A673 (cell line): ENCODE data around the gene RGR. TPM values are rescaled to one million over a fixed set of nuclear protein-coding genes. Genes with fewer than 3 reads are reported as not detected.
"Not testable (repeated sequence)": the region's sequence is repeated elsewhere in the genome, so short reads cannot be mapped to it uniquely, and the experiment has no call there.

ENCODE experiments used
- BruUV-seq: library from RNA; stranded (reverse); fragments of 400-500 nt; replicated peaks from 2 replicates; lab custom pipeline; 2021; lab: Mats Ljungman, UMichigan
- CTCF ChIA-PET: fragments of 300-600 bp; sonication (Branson Sonifier 250); formaldehyde crosslinking; loops from one replicate; lab custom pipeline; 2022; ENCODE audit warnings: antibody characterized with exemption; lab: Charles Lee
- POLR2A ChIA-PET: fragments of 300-600 bp; sonication (Branson Sonifier 250); formaldehyde crosslinking; loops from one replicate; lab custom pipeline; 2022; ENCODE audit warnings: antibody characterized with exemption; ENCODE audit not compliant: low non-redundant PET; lab: Charles Lee
- DNase-seq: peaks from one replicate; pipeline ENCODE4 v3.0.0-alpha.2; 2015; ENCODE audit warnings: low spot score
- H3K27ac ChIP-seq: fragments of 200-600 bp; sonication (generic); 2 replicates; pipeline ENCODE4 v1.5.1; 2016; ENCODE audit warnings: mixed run types, low read depth, mild to moderate bottlenecking, mixed read lengths, antibody characterized with exemption, low read length; ENCODE audit not compliant: poor library complexity, severe bottlenecking
- H3K27me3 ChIP-seq: fragments of 200-600 bp; sonication (generic); replicated peaks from 2 replicates; pipeline ENCODE4 v1.6.1; 2017; ENCODE audit warnings: mixed run types, low read depth, mild to moderate bottlenecking, mixed read lengths, antibody characterized with exemption, low read length; ENCODE audit not compliant: insufficient read depth, poor library complexity
- H3K36me3 ChIP-seq: fragments of 200-600 bp; sonication (generic); 2 replicates; pipeline ENCODE4 v1.6.1; 2016; ENCODE audit warnings: mixed run types, mild to moderate bottlenecking, mixed read lengths, antibody characterized with exemption, low read length; ENCODE audit not compliant: insufficient read depth, poor library complexity, severe bottlenecking
- H3K4me1 ChIP-seq: fragments of 200-600 bp; sonication (generic); 2 replicates; pipeline ENCODE4 v1.6.1; 2017; ENCODE audit warnings: mixed run types, mild to moderate bottlenecking, mixed read lengths, antibody characterized with exemption, low read length; ENCODE audit not compliant: insufficient read depth, poor library complexity, severe bottlenecking
- H3K4me3 ChIP-seq: fragments of 200-600 bp; sonication (generic); 2 replicates; pipeline ENCODE4 v1.5.1; 2016; ENCODE audit warnings: low read depth, mixed run types, mild to moderate bottlenecking, mixed read lengths, low read length; ENCODE audit not compliant: poor library complexity, severe bottlenecking
- H3K9me3 ChIP-seq: fragments of 200-600 bp; sonication (generic); 2 replicates; pipeline ENCODE4 v1.6.1; 2016; ENCODE audit warnings: mixed run types, low read depth, mild to moderate bottlenecking, mixed read lengths, antibody characterized with exemption, low read length; ENCODE audit not compliant: poor library complexity, severe bottlenecking
- EZH2 ChIP-seq: fragments of 200-600 bp; sonication (generic); IDR thresholded peaks from 2 replicates; pipeline ENCODE4 v1.6.1; 2017; ENCODE audit warnings: borderline replicate concordance, low read depth, mild to moderate bottlenecking, mixed read lengths, antibody characterized with exemption, low read length; ENCODE audit not compliant: poor library complexity, severe bottlenecking
- intact Hi-C: fragments of 100-400 bp; cut with micrococcal nuclease; formaldehyde crosslinking; loops from one replicate; pipeline ENCODE4 v1.10.0; 2022; ENCODE audit not compliant: unreplicated experiment
- total RNA-seq: library from RNA; stranded (reverse); gene quantifications from 2 replicates; pipeline ENCODE4 v1.2.3, GENCODE V29; 2021
- TF ChIP-seq, protein P1 (sequence below): fragments of 300-800, 200-600 bp; sonication (generic); conservative IDR thresholded peaks from 2 replicates; pipeline ENCODE4 v1.5.1; 2017; ENCODE audit warnings: low read depth, mild to moderate bottlenecking, antibody characterized with exemption, low read length, moderate library complexity, mixed read lengths

RGR gene
- total RNA-seq, 1 experiment from 2014 or later: not detected

DNA sequence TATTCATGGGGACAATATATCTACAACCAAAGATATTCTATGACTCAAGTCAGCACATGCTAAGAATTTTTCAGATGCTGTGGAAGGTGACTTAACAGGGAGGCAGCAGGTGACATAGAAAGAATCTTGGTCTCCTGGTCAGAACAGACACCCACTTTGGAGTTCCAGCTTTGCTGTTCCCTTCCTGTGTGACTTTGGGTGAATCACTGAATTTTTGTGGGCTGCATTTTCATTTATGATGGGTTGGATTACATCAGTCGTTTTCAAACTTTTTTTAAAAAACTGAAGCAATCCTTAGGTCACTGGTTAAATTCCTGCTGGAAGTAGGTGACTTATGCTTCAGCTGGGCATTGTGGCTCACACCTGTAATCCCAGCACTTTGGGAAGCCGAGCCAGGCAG, 24.9 kb downstream of the RGR start:
- POLR2A ChIA-PET: no interaction called here
- BruUV-seq: no TSS peak
- no peak for DNase-seq
- H3K36me3 ChIP-seq: no peaks in the 10 kb centered on the region
- no peaks in the 10 kb centered on the region for H3K4me1 ChIP-seq
- peaks cover 42% of the 10 kb centered on the region for H3K27me3 ChIP-seq
- no peaks in the 10 kb centered on the region for H3K9me3 ChIP-seq
- CTCF ChIA-PET: no interaction called here
- TF ChIP-seq, protein P1, sequence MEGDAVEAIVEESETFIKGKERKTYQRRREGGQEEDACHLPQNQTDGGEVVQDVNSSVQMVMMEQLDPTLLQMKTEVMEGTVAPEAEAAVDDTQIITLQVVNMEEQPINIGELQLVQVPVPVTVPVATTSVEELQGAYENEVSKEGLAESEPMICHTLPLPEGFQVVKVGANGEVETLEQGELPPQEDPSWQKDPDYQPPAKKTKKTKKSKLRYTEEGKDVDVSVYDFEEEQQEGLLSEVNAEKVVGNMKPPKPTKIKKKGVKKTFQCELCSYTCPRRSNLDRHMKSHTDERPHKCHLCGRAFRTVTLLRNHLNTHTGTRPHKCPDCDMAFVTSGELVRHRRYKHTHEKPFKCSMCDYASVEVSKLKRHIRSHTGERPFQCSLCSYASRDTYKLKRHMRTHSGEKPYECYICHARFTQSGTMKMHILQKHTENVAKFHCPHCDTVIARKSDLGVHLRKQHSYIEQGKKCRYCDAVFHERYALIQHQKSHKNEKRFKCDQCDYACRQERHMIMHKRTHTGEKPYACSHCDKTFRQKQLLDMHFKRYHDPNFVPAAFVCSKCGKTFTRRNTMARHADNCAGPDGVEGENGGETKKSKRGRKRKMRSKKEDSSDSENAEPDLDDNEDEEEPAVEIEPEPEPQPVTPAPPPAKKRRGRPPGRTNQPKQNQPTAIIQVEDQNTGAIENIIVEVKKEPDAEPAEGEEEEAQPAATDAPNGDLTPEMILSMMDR: no peak
- no peak for TF ChIP-seq EZH2
- intact Hi-C loops: no loop called here
- H3K4me3 ChIP-seq: no peak overlapping the region
- no peak overlapping the region for H3K27ac ChIP-seq

DNA sequence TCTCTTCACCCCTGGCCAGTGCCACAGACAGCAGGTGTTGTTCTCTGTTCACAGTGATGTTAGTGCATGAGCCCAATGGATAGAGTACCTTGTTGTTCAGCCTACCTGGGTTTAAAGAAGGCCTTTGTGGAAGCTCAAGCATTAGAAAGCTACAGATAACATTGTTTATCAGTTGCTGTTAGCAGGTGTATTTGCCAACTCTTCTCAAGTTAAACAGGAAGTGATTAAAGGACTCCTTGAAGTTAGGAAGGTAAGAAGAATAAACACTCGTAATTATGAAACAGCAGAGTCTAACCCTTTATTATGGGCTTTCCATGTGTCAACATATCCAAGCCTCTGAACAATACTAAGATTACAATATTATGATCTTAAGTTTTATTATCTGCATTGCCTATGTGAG, 25.9 kb downstream of the RGR start:
- TF ChIP-seq, protein P1: no peak
- no peak for TF ChIP-seq EZH2
- ChIA-PET CTCF (no interaction called here), POLR2A (no interaction called here)
- H3K4me1 ChIP-seq: no peaks in the 10 kb centered on the region
- no peak for DNase-seq
- H3K4me3 ChIP-seq: no peak overlapping the region
- H3K27me3 ChIP-seq: peaks cover 44% of the 10 kb centered on the region
- H3K27ac ChIP-seq: no peak overlapping the region
- H3K9me3 ChIP-seq: no peaks in the 10 kb centered on the region
- no peaks in the 10 kb centered on the region for H3K36me3 ChIP-seq
- intact Hi-C loops: no loop called here
- BruUV-seq: no TSS peak

DNA sequence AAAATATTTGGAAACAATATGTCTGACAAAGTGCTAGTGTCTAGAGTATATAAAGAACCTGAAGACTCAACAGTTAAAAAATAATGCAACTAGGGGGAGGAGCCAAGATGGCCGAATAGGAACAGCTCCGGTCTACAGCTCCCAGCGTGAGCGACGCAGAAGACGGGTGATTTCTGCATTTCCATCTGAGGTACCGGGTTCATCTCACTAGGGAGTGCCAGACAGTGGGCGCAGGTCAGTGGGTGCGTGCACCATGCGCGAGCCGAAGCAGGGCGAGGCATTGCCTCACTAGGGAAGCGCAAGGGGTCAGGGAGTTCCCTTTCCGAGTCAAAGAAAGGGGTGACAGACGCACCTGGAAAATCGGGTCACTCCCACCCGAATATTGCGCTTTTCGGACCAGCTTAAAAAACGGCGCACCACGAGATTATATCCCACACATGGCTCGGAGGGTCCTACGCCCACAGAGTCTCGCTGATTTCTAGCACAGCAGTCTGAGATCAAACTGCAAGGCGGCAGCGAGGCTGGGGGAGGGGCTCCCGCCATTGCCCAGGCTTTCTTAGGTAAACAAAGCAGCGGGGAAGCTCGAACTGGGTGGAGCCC, 35.1 kb downstream of the RGR start:
- DNase-seq: peak; percentile 36

DNA sequence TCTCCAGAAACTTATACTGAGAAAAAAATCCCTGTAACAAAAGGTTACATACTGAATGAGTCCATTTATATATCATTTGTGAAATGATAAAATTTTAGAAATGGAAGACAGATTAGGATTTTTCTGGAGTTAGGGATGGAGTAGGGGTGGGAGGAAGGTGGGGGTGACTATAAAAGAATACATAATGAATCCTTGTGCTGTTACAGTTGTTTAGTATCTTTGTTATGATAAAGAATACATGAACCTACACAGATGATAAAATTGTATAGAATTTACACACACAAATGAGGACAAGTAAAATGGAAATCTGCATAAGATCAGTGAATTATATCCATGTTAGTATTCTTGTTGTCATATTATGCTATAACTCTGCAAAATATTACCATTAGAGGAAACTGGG, 41.8 kb downstream of the RGR start:
- Histone ChIP-seq H3K4me1 (no peaks in the 10 kb centered on the region), H3K9me3 (no peaks in the 10 kb centered on the region), H3K4me3 (no peak overlapping the region), H3K27me3 (peaks cover 30% of the 10 kb centered on the region), H3K36me3 (no peaks in the 10 kb centered on the region), H3K27ac (no peak overlapping the region)
- no peak for DNase-seq
- TF ChIP-seq, protein P1: no peak
- TF ChIP-seq EZH2: no peak
- ChIA-PET CTCF (no interaction called here), POLR2A (no interaction called here)
- intact Hi-C loops: no loop called here
- no TSS peak for BruUV-seq

More for the DNA sequence above, 35.1 kb downstream of the RGR start:
- CTCF ChIA-PET: interaction anchor here (1.9 kb wide), 1 partner anchor 12 kb away, joined by 5 read pairs; no protein-coding TSS in a partner anchor
- POLR2A ChIA-PET, H3K36me3 ChIP-seq, H3K27me3 ChIP-seq, intact Hi-C loops, H3K27ac ChIP-seq, H3K9me3 ChIP-seq, H3K4me1 ChIP-seq, BruUV-seq: not testable (repeated sequence)
- peak overlapping the region; percentile 32 for H3K4me3 ChIP-seq
